D721Med (cell line): ENCODE results near the gene ZNF106.

ENCODE experiments used
- DNase-seq: peaks from one replicate; pipeline ENCODE4 v3.0.0; 2011; ENCODE audit warnings: low spot score; ENCODE audit not compliant: insufficient read length
- FAIRE-seq: peaks from 2 replicates; lab custom pipeline; 2011; peaks lifted over from hg19 to GRCh38; lab: Jason Lieb, UNC
- CTCF ChIP-seq: IDR thresholded peaks from 2 replicates; pipeline ENCODE4 v1.5.1; 2012; ENCODE audit warnings: mild to moderate bottlenecking, control low read depth; ENCODE audit not compliant: insufficient read depth; ENCODE audit errors: missing control alignments

The ZNF106 gene

GRCh38 chr15:42363487-42363886 lies 127.5 kb downstream of the ZNF106 start:
- no peak for TF ChIP-seq CTCF
- DNase-seq (no peak), FAIRE-seq (no peak)
